ENCODE data around the gene CTDSP1. TPM values are rescaled to one million over a fixed set of nuclear protein-coding genes. Genes with fewer than 3 reads are reported as not detected.
A peak's percentile ranks its signal among the peaks of the same experiment; 100 is the strongest.

The CTDSP1 gene
- polyA plus RNA-seq, 1 donor from 2014 or later = 0.97 TPM

DNA sequence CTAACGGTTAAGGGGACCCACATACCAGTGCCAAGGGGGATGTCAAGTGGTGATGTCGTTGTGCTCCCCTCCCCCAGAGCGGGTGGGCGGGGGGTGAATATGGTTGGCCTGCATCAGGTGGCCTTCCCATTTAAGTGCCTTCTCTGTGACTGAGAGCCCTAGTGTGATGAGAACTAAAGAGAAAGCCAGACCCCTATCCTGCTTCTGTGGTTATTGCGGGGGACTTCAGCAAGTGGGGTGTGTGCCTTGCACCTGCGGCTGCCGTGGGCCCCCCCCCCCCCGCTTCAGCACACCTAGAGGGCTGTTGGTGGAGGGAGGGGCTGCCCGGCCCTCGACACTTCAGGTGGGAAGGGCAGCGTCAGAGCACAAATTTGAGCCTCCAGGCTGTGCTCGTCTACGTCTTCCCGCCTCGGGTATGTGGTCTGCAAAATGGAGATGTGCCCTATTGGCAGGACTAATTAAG lies 6.1 kb downstream of the CTDSP1 start:
- H3K79me2 ChIP-seq (replicated peaks; ENCODE audit: insufficient read depth, low read length) = no peaks in the 10 kb centered on the region
- peak overlapping the region; percentile 65 for H3K27ac ChIP-seq (ENCODE audit: low read length)
- H3K4me2 ChIP-seq (ENCODE audit: low read length) = peak overlapping the region; percentile 51
- H3K4me3 ChIP-seq (ENCODE audit: low read length) = peak overlapping the region; percentile 72
- H3K9me2 ChIP-seq (ENCODE audit: insufficient read depth, low read length) = no peaks in the 10 kb centered on the region
- H2AFZ ChIP-seq (ENCODE audit: low read depth, low read length) = peak overlapping the region; percentile 51
- peak overlapping the region; percentile 76 for H3K9ac ChIP-seq (ENCODE audit: low read length)
- H3K36me3 ChIP-seq (ENCODE audit: insufficient read depth, low read length) = no peaks in the 10 kb centered on the region
- no peaks in the 10 kb centered on the region for H3F3A ChIP-seq (ENCODE audit: insufficient read depth, low read length, poor library complexity, severe bottlenecking)
- no peaks in the 10 kb centered on the region for H3K9me3 ChIP-seq (ENCODE audit: low read length)
- H4K20me1 ChIP-seq (ENCODE audit: insufficient read depth) = no peaks in the 10 kb centered on the region
- no peaks in the 10 kb centered on the region for H3K27me3 ChIP-seq (ENCODE audit: insufficient read depth, low read depth, low read length)
- TF ChIP-seq SMC3 (conservative IDR thresholded peaks at IDR 0.05; ENCODE audit: poor library complexity) = no peak
- TF ChIP-seq POLR2AphosphoS5 (IDR thresholded peaks at IDR 0.05) = no peak
- TF ChIP-seq, protein P1, sequence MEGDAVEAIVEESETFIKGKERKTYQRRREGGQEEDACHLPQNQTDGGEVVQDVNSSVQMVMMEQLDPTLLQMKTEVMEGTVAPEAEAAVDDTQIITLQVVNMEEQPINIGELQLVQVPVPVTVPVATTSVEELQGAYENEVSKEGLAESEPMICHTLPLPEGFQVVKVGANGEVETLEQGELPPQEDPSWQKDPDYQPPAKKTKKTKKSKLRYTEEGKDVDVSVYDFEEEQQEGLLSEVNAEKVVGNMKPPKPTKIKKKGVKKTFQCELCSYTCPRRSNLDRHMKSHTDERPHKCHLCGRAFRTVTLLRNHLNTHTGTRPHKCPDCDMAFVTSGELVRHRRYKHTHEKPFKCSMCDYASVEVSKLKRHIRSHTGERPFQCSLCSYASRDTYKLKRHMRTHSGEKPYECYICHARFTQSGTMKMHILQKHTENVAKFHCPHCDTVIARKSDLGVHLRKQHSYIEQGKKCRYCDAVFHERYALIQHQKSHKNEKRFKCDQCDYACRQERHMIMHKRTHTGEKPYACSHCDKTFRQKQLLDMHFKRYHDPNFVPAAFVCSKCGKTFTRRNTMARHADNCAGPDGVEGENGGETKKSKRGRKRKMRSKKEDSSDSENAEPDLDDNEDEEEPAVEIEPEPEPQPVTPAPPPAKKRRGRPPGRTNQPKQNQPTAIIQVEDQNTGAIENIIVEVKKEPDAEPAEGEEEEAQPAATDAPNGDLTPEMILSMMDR (IDR thresholded peaks at IDR 0.05; ENCODE audit: poor library complexity, severe bottlenecking) = no peak
- no peak for TF ChIP-seq EP300 (conservative IDR thresholded peaks at IDR 0.05; ENCODE audit: poor library complexity, severe bottlenecking)
- TF ChIP-seq TAF1 (IDR thresholded peaks at IDR 0.05; ENCODE audit: low read depth) = no peak
- TF ChIP-seq MXI1 (conservative IDR thresholded peaks at IDR 0.05; ENCODE audit: poor library complexity, severe bottlenecking) = no peak
- TF ChIP-seq RAD21 (conservative IDR thresholded peaks at IDR 0.05) = no peak
- no peak for TF ChIP-seq EZH2 (IDR thresholded peaks at IDR 0.05; ENCODE audit: borderline replicate concordance, insufficient read depth, low read length, poor library complexity, severe bottlenecking)
- TF ChIP-seq, protein P2, sequence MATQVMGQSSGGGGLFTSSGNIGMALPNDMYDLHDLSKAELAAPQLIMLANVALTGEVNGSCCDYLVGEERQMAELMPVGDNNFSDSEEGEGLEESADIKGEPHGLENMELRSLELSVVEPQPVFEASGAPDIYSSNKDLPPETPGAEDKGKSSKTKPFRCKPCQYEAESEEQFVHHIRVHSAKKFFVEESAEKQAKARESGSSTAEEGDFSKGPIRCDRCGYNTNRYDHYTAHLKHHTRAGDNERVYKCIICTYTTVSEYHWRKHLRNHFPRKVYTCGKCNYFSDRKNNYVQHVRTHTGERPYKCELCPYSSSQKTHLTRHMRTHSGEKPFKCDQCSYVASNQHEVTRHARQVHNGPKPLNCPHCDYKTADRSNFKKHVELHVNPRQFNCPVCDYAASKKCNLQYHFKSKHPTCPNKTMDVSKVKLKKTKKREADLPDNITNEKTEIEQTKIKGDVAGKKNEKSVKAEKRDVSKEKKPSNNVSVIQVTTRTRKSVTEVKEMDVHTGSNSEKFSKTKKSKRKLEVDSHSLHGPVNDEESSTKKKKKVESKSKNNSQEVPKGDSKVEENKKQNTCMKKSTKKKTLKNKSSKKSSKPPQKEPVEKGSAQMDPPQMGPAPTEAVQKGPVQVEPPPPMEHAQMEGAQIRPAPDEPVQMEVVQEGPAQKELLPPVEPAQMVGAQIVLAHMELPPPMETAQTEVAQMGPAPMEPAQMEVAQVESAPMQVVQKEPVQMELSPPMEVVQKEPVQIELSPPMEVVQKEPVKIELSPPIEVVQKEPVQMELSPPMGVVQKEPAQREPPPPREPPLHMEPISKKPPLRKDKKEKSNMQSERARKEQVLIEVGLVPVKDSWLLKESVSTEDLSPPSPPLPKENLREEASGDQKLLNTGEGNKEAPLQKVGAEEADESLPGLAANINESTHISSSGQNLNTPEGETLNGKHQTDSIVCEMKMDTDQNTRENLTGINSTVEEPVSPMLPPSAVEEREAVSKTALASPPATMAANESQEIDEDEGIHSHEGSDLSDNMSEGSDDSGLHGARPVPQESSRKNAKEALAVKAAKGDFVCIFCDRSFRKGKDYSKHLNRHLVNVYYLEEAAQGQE (IDR thresholded peaks at IDR 0.05; ENCODE audit: borderline replicate concordance) = no peak

DNA sequence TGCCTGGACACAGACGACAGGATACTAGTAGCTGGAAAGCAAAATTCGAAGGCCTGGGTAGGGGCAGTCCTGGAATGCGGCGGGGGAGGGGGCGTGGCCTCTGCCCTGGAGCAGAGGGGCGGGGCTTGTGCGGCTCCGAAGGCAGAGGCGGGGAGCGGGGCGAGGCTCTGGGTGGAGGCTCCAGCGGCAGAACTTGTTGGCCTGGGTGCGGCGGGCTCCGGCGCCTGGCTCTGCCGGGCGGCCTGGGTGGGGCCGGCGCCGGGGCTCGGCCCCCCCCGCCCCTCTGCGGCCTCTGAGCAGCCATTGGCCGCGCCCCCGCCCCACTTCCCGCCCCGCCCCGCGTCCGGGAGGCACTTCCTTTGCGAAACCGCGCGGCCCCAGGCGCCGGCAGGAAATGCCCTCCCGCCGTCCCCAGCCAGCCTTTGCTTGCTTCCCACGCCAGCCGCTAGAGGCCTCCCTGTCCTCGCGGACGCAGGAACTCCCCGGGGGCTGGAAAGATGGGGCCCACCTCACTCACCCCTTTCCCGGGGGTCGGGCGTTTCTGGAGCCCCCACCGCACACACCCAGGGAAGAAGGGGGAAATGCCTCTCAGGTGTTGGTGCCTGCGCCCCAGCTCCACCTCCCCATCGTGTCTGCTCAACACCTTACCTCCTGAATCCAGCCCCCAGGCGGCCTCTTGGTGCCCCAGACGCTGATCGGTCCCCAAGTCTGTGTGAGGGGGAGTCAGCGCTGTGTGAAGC lies 6.7 kb downstream of the CTDSP1 start:
- no peaks in the 10 kb centered on the region for H3K27me3 ChIP-seq (ENCODE audit: insufficient read depth, low read depth, low read length)
- peak overlapping the region; percentile 76 for H3K4me2 ChIP-seq (ENCODE audit: low read length)
- H3K9ac ChIP-seq (ENCODE audit: low read length) = peak overlapping the region; percentile 76
- H3K4me3 ChIP-seq (ENCODE audit: low read length) = peak overlapping the region; percentile 72
- no peaks in the 10 kb centered on the region for H4K20me1 ChIP-seq (ENCODE audit: insufficient read depth)
- peak overlapping the region; percentile 95 for H2AFZ ChIP-seq (ENCODE audit: low read depth, low read length)
- no peaks in the 10 kb centered on the region for H3K9me3 ChIP-seq (ENCODE audit: low read length)
- TF ChIP-seq, protein P1 (IDR thresholded peaks at IDR 0.05; ENCODE audit: poor library complexity, severe bottlenecking) = peak; percentile 90
- TF ChIP-seq, protein P2 (IDR thresholded peaks at IDR 0.05; ENCODE audit: borderline replicate concordance) = no peak
- TF ChIP-seq SMC3 (conservative IDR thresholded peaks at IDR 0.05; ENCODE audit: poor library complexity) (peak; percentile 71), TAF1 (IDR thresholded peaks at IDR 0.05; ENCODE audit: low read depth) (peak; percentile 21), RAD21 (conservative IDR thresholded peaks at IDR 0.05) (peak; percentile 84), MXI1 (conservative IDR thresholded peaks at IDR 0.05; ENCODE audit: poor library complexity, severe bottlenecking) (peak; percentile 37), POLR2AphosphoS5 (IDR thresholded peaks at IDR 0.05) (peak; percentile 65), EP300 (conservative IDR thresholded peaks at IDR 0.05; ENCODE audit: poor library complexity, severe bottlenecking) (peak; percentile 50), EZH2 (IDR thresholded peaks at IDR 0.05; ENCODE audit: borderline replicate concordance, insufficient read depth, low read length, poor library complexity, severe bottlenecking) (no peak)
- H3K79me2 ChIP-seq (replicated peaks; ENCODE audit: insufficient read depth, low read length) = no peaks in the 10 kb centered on the region
- no peaks in the 10 kb centered on the region for H3K36me3 ChIP-seq (ENCODE audit: insufficient read depth, low read length)
- no peaks in the 10 kb centered on the region for H3K9me2 ChIP-seq (ENCODE audit: insufficient read depth, low read length)
- no peaks in the 10 kb centered on the region for H3F3A ChIP-seq (ENCODE audit: insufficient read depth, low read length, poor library complexity, severe bottlenecking)
- peak overlapping the region; percentile 76 for H3K27ac ChIP-seq (ENCODE audit: low read length)
